ENCODE measurements around the gene FCN2. TPM values are rescaled to one million over a fixed set of nuclear protein-coding genes. Genes with fewer than 3 reads are reported as not detected.

The FCN2 gene
- total and polyA plus RNA-seq, 9 of the 15 experiments (the other 6 are each of a cell fraction or from before 2014, with no cell fraction given): not detected

GRCh38 chr9:134846699-134847098 is 33.9 kb upstream of the FCN2 start:
- Histone ChIP-seq H3K9me1 (ENCODE audit: control insufficient read depth, insufficient read depth, low read length) (no peaks in the 10 kb centered on the region), H2AFZ (ENCODE audit: low read depth, low read length) (no peak overlapping the region), H3K36me3 (ENCODE audit: control insufficient read depth, insufficient read depth, low read length) (no peaks in the 10 kb centered on the region), H3K4me1 (replicated peaks in 1 of 2; ENCODE audit: control insufficient read depth in 2 of 2, insufficient read depth in 2 of 2, low read length in 2 of 2) (peaks cover 0 to 4% of the 10 kb centered on the region in 2 experiments; a peak in 1 of 5 replicates), H3K4me2 (ENCODE audit: insufficient read depth, low read length) (no peak overlapping the region), H3K9me3 (replicated peaks; ENCODE audit: control insufficient read depth, insufficient read depth, low read depth, low read length) (no peaks in the 10 kb centered on the region), H3K27me3 (ENCODE audit: control insufficient read depth in 2 of 2, insufficient read depth in 2 of 2, low read length in 2 of 2) (peaks cover 0 to 31% of the 10 kb centered on the region in 2 experiments; a peak in 4 of 5 replicates), H3K27ac (ENCODE audit: extremely low read depth, low read depth, low read length) (no peak overlapping the region), H3K9ac (ENCODE audit: insufficient read depth in 1 of 2, low read depth in 2 of 2, low read length in 2 of 2) (no peak overlapping the region), H4K20me1 (replicated peaks; ENCODE audit: control insufficient read depth, insufficient read depth, low read length) (no peaks in the 10 kb centered on the region), H3K79me2 (ENCODE audit: control insufficient read depth, insufficient read depth, low read length) (no peaks in the 10 kb centered on the region), H3K4me3 (no peak overlapping the region)
- ATAC-seq (no peak), FAIRE-seq (no peak), DNase-seq (ENCODE audit: extremely low read depth in 1 of 4, low spot score in 3 of 4) (no peak)
- no TSS peak for BruUV-seq (replicated peaks)
- POLR2A ChIA-PET: no interaction called here
- WGBS (ENCODE audit: insufficient coverage, low coverage, missing lambda C conversion rate): 0% methylated on average over 1 of the region's 1 CpG
- in situ Hi-C loops (cut with MboI): no loop called here
- CTCF ChIA-PET (ENCODE audit: low intra/inter-chr PET ratio): no interaction called here
- intact Hi-C loops (cut with micrococcal nuclease): no loop called here
- TF ChIP-seq NEUROD1 (IDR thresholded peaks at IDR 0.05; ENCODE audit: borderline replicate concordance, low read depth, low read length, partially characterized antibody): no peak
- no peak for TF ChIP-seq MAFF (IDR thresholded peaks at IDR 0.05; ENCODE audit: low read length)
- TF ChIP-seq CC2D1A (IDR thresholded peaks at IDR 0.05): no peak
- no peak for TF ChIP-seq CREB5 (CRISPR knock-in tag; IDR thresholded peaks at IDR 0.05)
- no peak for TF ChIP-seq MTA2 (IDR thresholded peaks at IDR 0.05; ENCODE audit: low read depth)
- TF ChIP-seq PYGO2 (tag; IDR thresholded peaks at IDR 0.05): no peak
- TF ChIP-seq ETS2 (tag; IDR thresholded peaks at IDR 0.05; ENCODE audit: borderline replicate concordance, poor library complexity, severe bottlenecking): no peak
- TF ChIP-seq KAT7 (CRISPR knock-in tag; IDR thresholded peaks at IDR 0.05; ENCODE audit: borderline replicate concordance): no peak
- TF ChIP-seq HNRNPK (IDR thresholded peaks at IDR 0.05; ENCODE audit: low read depth, low read length, poor library complexity, severe bottlenecking): no peak
- TF ChIP-seq RFX1 (IDR thresholded peaks at IDR 0.05): no peak
- no peak for TF ChIP-seq HINFP (tag; conservative IDR thresholded peaks at IDR 0.05; ENCODE audit: low read depth)
- TF ChIP-seq MXD1 (CRISPR knock-in tag; IDR thresholded peaks at IDR 0.05; ENCODE audit: borderline replicate concordance, poor library complexity, severe bottlenecking): no peak
- TF ChIP-seq ZNF592 (IDR thresholded peaks at IDR 0.05): no peak
- TF ChIP-seq TCF15 (CRISPR knock-in tag; IDR thresholded peaks at IDR 0.05): no peak
- TF ChIP-seq SNRNP70 (optimal IDR thresholded peaks at IDR 0.05; ENCODE audit: low read depth, low read length): no peak

Data from K562 (cell line).